Mucosa of rectum (tissue), 2 donors: Measurements from ENCODE around the gene NUDT16.
A peak's percentile ranks its signal among the peaks of the same experiment; 100 is the strongest.
"Not testable (repeated sequence)": the region's sequence is repeated elsewhere in the genome, so short reads cannot be mapped to it uniquely, and the experiment has no call there.

Source experiments
- H3K27ac ChIP-seq, 2 donors: one replicate each; pipeline ENCODE4 v1.7.0; 2013; ENCODE audit warnings: inconsistent platforms in 2 of 2, low read depth in 2 of 2, low read length in 2 of 2
- H3K27me3 ChIP-seq, 2 donors: one replicate each; pipeline ENCODE4 v1.7.0; 2013; ENCODE audit warnings: low read length in 2 of 2; ENCODE audit not compliant: control insufficient read depth in 2 of 2, insufficient read depth in 2 of 2
- H3K36me3 ChIP-seq, 2 donors: one replicate each; pipeline ENCODE4 v1.7.0; 2013; ENCODE audit warnings: low read length in 2 of 2; ENCODE audit not compliant: control insufficient read depth in 2 of 2, insufficient read depth in 2 of 2
- H3K4me1 ChIP-seq, 2 donors: one replicate each; pipeline ENCODE4 v1.7.0; 2013; ENCODE audit warnings: low read length in 2 of 2, mild to moderate bottlenecking in 1 of 2; ENCODE audit not compliant: control insufficient read depth in 2 of 2, insufficient read depth in 2 of 2
- H3K4me3 ChIP-seq, 2 donors: one replicate each; pipeline ENCODE4 v1.7.0; 2013; ENCODE audit warnings: low read length in 2 of 2
- H3K9ac ChIP-seq, 2 donors: one replicate each; pipeline ENCODE4 v1.7.0; 2013; ENCODE audit warnings: low read length in 2 of 2, low read depth in 1 of 2, mild to moderate bottlenecking in 1 of 2
- H3K9me3 ChIP-seq, 2 donors: one replicate each; pipeline ENCODE4 v1.7.0; 2013; ENCODE audit warnings: low read length in 2 of 2; ENCODE audit not compliant: control insufficient read depth in 2 of 2
- donor health status: healthy.
- donor health status: Normal muscosa, but diverticular disease.

Gene NUDT16

GRCh38 chr3:131356006-131356595, 25.5 kb upstream of the NUDT16 start:
- Histone ChIP-seq H3K9me3 (no peaks in the 10 kb centered on the region), H3K9ac (no peak overlapping the region), H3K4me1 (peaks cover 0 to 3% of the 10 kb centered on the region in 2 donors), H3K27ac (no peak overlapping the region), H3K36me3 (no peaks in the 10 kb centered on the region), H3K4me3 (no peak overlapping the region), H3K27me3 (no peaks in the 10 kb centered on the region)

GRCh38 chr3:131357275-131357674, 24.3 kb upstream of the NUDT16 start:
- H3K27ac ChIP-seq: no peak overlapping the region
- no peaks in the 10 kb centered on the region for H3K27me3 ChIP-seq
- no peak overlapping the region for H3K9ac ChIP-seq
- peaks cover 1 to 7% of the 10 kb centered on the region in 2 donors for H3K4me1 ChIP-seq
- no peaks in the 10 kb centered on the region for H3K9me3 ChIP-seq
- H3K4me3 ChIP-seq: no peak overlapping the region
- H3K36me3 ChIP-seq: no peaks in the 10 kb centered on the region

- no peaks in the 10 kb centered on the region for H3K9me3 ChIP-seq
- peaks cover 9 to 11% of the 10 kb centered on the region in 2 donors for H3K4me1 ChIP-seq
- no peaks in the 10 kb centered on the region for H3K36me3 ChIP-seq
- no peak overlapping the region for H3K9ac ChIP-seq
- no peaks in the 10 kb centered on the region for H3K27me3 ChIP-seq
- H3K4me3 ChIP-seq: no peak overlapping the region
- H3K27ac ChIP-seq: no peak overlapping the region
These were observed 21.3 kb upstream of the NUDT16 start for GRCh38 chr3:131360191-131360755.

GRCh38 chr3:131361066-131361463, 20.5 kb upstream of the NUDT16 start:
- not testable (repeated sequence) for H3K27me3 ChIP-seq, H3K9me3 ChIP-seq, H3K36me3 ChIP-seq
- Histone ChIP-seq H3K9ac (peak overlapping the region in 1 of 2 donors; percentile 83), H3K4me3 (peak overlapping the region; percentile 42 to 81), H3K27ac (peak overlapping the region; percentile 86 to 93), H3K4me1 (peaks cover 9 to 11% of the 10 kb centered on the region in 2 donors)

- peaks cover 9 to 11% of the 10 kb centered on the region in 2 donors for H3K4me1 ChIP-seq
- H3K9me3 ChIP-seq: no peaks in the 10 kb centered on the region
- H3K9ac ChIP-seq: peak overlapping the region; percentile 75 to 83
- H3K4me3 ChIP-seq: peak overlapping the region; percentile 81 to 82
- no peaks in the 10 kb centered on the region for H3K27me3 ChIP-seq
- no peaks in the 10 kb centered on the region for H3K36me3 ChIP-seq
- peak overlapping the region; percentile 88 to 93 for H3K27ac ChIP-seq
These were observed 19.8 kb upstream of the NUDT16 start for GRCh38 chr3:131361464-131362421.

GRCh38 chr3:131363275-131363674, 18.3 kb upstream of the NUDT16 start:
- peaks cover 9 to 11% of the 10 kb centered on the region in 2 donors for H3K4me1 ChIP-seq
- H3K27ac ChIP-seq: peak overlapping the region; percentile 5 to 34
- no peaks in the 10 kb centered on the region for H3K9me3 ChIP-seq
- H3K9ac ChIP-seq: no peak overlapping the region
- H3K36me3 ChIP-seq: no peaks in the 10 kb centered on the region
- no peaks in the 10 kb centered on the region for H3K27me3 ChIP-seq
- no peak overlapping the region for H3K4me3 ChIP-seq

GRCh38 chr3:131370935-131371687, 10.5 kb upstream of the NUDT16 start:
- no peak overlapping the region for H3K9ac ChIP-seq
- no peak overlapping the region for H3K4me3 ChIP-seq
- H3K36me3 ChIP-seq: peaks cover 8 to 9% of the 10 kb centered on the region in 2 donors
- H3K9me3 ChIP-seq: no peaks in the 10 kb centered on the region
- peaks cover 0 to 2% of the 10 kb centered on the region in 2 donors for H3K4me1 ChIP-seq
- no peaks in the 10 kb centered on the region for H3K27me3 ChIP-seq
- no peak overlapping the region for H3K27ac ChIP-seq

GRCh38 chr3:131371688-131372066, 9.9 kb upstream of the NUDT16 start:
- no peak overlapping the region for H3K27ac ChIP-seq

GRCh38 chr3:131374741-131375140, 6.8 kb upstream of the NUDT16 start:
- peaks cover 8 to 9% of the 10 kb centered on the region in 2 donors for H3K36me3 ChIP-seq
- H3K4me1 ChIP-seq: peaks cover 0 to 2% of the 10 kb centered on the region in 2 donors
- no peak overlapping the region for H3K9ac ChIP-seq
- H3K4me3 ChIP-seq: no peak overlapping the region
- H3K9me3 ChIP-seq: no peaks in the 10 kb centered on the region
- H3K27ac ChIP-seq: no peak overlapping the region
- no peaks in the 10 kb centered on the region for H3K27me3 ChIP-seq

More at GRCh38 chr3:131371688-131372066, 9.9 kb upstream of the NUDT16 start:
- Histone ChIP-seq H3K9me3 (no peaks in the 10 kb centered on the region), H3K27me3 (no peaks in the 10 kb centered on the region), H3K4me3 (no peak overlapping the region), H3K4me1 (peaks cover 0 to 2% of the 10 kb centered on the region in 2 donors), H3K9ac (no peak overlapping the region), H3K36me3 (peaks cover 8 to 9% of the 10 kb centered on the region in 2 donors)
